ENCODE measurements around the gene DMD.
"Not testable (repeated sequence)": the region's sequence is repeated elsewhere in the genome, so short reads cannot be mapped to it uniquely, and the experiment has no call there.

The DMD gene

GRCh38 chrX:32614707-32615106 is 596.6 kb downstream of the DMD start:
- DNase-seq (ENCODE audit: low spot score): no peak

- no peak for DNase-seq (ENCODE audit: low spot score)
These were observed 612.2 kb downstream of the DMD start for GRCh38 chrX:32599156-32599555.

- DNase-seq (ENCODE audit: low spot score): no peak
These were observed 612.6 kb downstream of the DMD start for GRCh38 chrX:32598707-32599106.

GRCh38 chrX:32597777-32598176 is 613.6 kb downstream of the DMD start:
- no peak for DNase-seq (ENCODE audit: low spot score)

DNA sequence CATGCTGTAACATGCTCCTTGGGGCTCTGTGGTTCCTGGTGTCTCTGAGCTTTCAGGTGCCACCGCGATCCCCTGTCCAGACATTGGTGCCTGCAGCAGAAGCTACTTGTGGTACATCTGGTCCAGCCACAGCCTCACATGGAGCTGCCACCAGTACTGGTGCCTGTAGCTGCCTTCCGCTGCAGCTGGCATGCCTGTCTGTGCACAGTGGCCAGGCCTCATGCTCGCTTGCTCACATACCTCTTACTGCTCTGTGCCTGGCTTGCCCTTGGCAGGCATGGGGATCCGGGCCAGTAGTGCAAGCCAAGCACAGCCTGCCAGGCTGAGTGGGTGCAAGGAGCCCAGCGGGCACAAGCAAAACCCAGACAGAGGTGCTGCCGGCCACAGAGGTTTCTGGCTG is 618.6 kb downstream of the DMD start:
- DNase-seq (ENCODE audit: low spot score): no peak

DNA sequence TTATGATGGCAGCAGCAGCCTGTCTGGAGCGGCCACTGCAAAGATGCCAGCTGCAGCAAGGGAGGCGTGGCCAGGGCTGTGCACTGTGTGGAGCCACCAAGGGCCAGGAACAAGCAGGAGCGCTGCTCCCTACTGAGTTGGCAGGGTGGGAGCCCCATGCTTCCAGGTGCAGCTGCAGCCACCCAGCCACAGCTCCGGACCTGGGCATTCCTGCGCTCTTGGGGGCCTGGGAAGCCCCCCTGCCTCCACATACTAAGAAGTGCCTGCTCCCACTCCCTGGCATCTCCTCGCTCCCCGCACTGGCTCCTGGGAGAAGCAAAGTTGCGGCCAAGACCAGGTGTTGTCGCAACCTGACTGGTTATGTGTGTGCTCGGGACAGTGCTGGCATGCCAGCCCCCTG is 619.8 kb downstream of the DMD start:
- no peak for DNase-seq (ENCODE audit: low spot score)

GRCh38 chrX:32582729-32583128 is 628.6 kb downstream of the DMD start:
- DNase-seq (ENCODE audit: low spot score): no peak

DNA sequence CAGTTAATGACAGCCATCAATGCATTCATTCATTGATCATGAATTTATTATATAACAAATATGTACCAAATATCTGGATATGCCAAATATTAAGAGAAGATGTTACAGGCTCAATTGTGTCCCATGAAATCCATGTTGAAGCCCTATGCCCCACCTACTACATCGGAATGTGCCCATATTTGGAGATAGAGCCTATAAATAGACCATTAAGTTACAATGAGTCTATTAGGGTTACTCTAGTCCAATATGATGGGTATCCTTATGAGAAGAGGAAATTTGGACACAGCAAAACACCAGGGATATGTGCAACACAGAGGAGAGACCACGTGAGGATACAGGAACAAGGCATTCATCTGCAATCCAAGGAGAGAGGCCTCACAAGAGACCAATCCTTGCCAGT is 634.5 kb downstream of the DMD start:
- DNase-seq (ENCODE audit: low spot score): no peak

DNA sequence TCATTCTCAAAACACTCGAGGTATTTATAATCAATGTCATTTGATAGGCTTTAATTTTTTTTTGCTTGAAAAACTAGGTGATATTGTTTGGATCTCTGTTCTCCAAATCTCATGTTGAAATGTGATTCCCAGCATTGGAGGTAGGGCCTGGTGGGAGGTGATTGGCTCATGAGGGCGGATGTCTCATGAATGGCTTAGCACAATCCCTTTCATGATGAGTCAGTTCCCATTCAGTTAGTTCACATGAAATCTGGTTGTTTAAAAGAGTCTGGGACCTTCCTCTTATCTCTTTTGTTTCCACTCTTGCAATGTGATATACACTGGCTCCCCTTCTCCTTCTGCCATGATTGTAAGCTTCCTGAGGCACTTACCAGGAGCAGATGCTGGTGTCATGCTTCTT is 638.7 kb downstream of the DMD start:
- peak; percentile 8 for DNase-seq (ENCODE audit: low spot score)

DNA sequence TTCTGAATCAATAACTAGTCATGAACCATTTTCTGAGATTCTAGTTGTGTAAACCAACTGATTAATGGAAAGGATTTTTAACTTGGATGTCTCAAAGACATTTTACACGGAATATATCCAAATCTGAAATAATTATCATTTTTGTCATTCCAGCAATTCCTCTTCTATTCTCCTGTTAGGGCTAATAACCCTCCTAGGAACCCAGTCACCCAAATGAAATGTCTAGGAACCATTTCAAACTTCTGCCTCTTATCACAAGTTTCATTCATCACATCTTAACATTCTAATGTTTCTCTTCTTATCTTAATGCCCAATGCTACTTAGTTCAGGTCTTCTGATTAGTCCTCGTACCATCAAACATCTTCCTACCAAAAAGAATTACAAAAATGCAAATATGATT is 639.8 kb downstream of the DMD start:
- DNase-seq (ENCODE audit: low spot score): no peak

DNA sequence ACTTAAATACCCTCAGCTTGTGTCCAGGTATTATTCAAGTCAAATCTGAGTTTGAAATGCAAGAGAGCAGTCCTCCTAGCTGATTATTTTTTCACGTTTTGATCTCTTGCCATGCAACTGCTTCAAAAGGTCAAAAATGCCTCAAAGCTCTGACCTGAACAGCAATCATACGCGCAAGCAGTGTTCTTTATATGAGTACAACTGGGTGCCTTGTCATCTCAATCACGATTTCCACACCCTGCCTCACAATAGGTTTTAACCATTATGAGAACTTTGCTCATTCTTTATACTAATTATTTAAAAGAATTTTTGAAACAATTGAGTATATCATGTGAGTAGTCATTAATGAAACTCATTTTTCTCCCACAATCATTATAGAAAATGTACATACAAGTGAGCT is 649.1 kb downstream of the DMD start:
- DNase-seq (ENCODE audit: low spot score): no peak

- DNase-seq (ENCODE audit: low spot score): no peak
These were observed 666.2 kb downstream of the DMD start for GRCh38 chrX:32545101-32545500.

DNA sequence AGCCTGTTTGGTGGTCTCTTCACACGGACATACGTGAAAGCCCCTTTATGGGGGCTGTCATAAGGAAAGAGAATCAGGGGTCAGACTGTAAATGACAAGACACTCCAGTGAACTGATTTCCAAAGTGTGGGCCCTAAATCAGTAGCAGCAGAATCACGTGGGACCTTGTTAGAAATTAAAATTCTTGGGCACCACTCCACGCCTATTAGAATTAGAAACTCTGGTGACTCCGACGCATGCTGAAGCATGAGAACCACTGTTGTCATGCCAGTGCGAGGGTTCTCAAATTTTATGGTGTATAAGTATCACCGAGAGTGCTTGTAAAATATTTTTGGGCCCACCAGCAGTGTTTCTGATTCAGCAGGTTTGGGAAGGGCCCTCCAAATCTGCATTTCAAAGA is 672.8 kb downstream of the DMD start:
- DNase-seq (ENCODE audit: low spot score): no peak

DNA sequence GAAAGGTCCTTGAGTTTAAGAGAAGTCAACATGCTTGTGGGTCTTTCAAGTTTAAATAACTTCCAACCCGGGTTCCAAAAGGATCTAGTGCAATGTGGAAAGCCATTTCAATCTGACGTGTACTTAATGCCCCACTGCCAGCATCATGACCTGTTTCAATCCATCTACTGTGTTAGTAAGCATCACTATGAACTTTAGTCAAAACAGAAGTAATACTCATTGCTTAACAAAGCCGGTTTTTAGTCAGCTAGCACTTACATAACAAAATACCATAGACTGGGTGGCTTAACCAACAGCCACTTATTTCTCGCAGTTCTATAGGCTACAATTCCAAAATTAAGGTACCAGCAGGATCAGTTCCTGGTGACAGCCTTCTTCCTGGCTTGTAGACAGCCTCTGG is 677.5 kb downstream of the DMD start:
- DNase-seq (ENCODE audit: low spot score): no peak

- DNase-seq (ENCODE audit: low spot score): no peak
These were observed 679.1 kb downstream of the DMD start for GRCh38 chrX:32532262-32532661.

DNA sequence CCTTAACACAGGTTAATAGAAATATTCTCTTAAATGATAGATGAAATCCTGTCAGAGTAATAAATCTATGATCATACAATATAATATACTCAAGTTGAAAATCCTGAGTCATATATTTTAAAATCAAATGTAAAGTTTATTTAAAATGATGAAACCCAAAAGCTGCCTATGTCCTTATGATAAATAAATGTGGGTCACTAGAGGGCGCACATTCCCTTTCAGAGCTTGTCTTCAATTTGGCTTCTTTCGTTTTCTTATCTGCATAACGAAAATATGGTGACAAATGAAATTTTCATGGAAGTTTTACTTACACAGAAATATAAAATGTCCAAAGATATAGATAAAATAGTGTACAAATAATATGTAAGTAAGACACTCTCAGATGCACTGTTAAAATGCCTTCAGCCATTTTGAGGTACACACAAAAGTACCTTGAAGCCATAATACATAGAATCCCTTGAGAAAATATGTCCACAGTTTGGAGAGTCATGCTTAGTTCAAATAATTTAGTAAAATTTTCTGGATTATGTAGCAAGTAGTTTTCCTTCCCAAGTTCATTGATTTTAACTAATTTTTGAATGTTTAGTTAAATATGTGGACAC is 680.4 kb downstream of the DMD start:
- DNase-seq (ENCODE audit: low spot score): peak; percentile 69

- DNase-seq (ENCODE audit: low spot score): not testable (repeated sequence)
These were observed 682.9 kb downstream of the DMD start for GRCh38 chrX:32528451-32528850.

- DNase-seq (ENCODE audit: low spot score): no peak
These were observed 686.1 kb downstream of the DMD start for GRCh38 chrX:32525234-32525633.

DNA sequence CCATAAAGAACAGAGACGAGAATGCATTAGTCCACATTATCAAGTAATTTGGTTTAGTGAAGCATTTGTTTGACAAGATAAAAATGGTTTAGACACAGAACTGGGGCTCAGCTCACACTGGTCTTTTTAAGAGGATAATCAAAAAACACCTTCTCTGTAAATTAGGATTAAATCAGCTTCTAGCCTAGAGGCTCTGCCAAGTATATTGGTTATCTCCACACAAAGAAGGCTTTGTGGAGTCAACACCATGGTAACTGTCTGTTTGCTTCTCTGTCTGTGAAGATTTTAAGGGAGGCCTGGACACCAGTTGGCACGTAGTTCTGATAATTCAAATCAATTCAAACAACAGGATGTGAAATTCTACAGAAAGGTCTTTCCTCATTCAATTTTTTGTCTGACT is 687.0 kb downstream of the DMD start:
- no peak for DNase-seq (ENCODE audit: low spot score)

- DNase-seq (ENCODE audit: low spot score): no peak
These were observed 690.6 kb downstream of the DMD start for GRCh38 chrX:32520789-32521188.

- no peak for DNase-seq (ENCODE audit: low spot score)
These were observed 696.4 kb downstream of the DMD start for GRCh38 chrX:32514986-32515385.

GRCh38 chrX:32501606-32502005 is 709.7 kb downstream of the DMD start:
- no peak for DNase-seq (ENCODE audit: low spot score)

GRCh38 chrX:32496671-32497070 is 714.7 kb downstream of the DMD start:
- no peak for DNase-seq (ENCODE audit: low spot score)

DNA sequence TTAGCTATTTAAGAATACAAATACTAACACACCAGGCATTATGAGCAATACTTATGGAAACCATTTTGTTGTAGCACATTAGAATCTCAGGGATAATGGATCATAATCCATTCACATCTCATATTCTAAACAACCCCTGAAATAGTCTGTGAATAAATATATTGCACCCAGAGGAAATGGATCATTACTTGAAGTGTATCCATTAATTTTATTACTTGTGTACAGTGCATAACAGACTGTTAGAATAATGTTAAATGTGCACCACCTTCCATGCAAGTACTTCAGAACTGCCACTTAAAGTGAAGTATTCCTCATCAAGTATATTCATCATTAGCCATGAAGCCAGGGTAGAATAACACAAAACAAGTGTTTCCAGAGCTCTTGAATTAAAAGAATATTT is 715.5 kb downstream of the DMD start:
- DNase-seq (ENCODE audit: low spot score): no peak

- no peak for DNase-seq (ENCODE audit: low spot score)
These were observed 722.2 kb downstream of the DMD start for GRCh38 chrX:32489125-32489524.
